Measurements from ENCODE around the gene SCUBE1.

The SCUBE1 gene

GRCh38 chr22:43267332-43267980, 75.7 kb downstream of the SCUBE1 start:
- DNase-seq (ENCODE audit: insufficient read length, low spot score) = no peak
- FAIRE-seq = no peak

GRCh38 chr22:43266076-43266475, 77.1 kb downstream of the SCUBE1 start:
- FAIRE-seq (no peak), DNase-seq (ENCODE audit: insufficient read length, low spot score) (no peak)

GRCh38 chr22:43263645-43264514, 79.3 kb downstream of the SCUBE1 start:
- FAIRE-seq (peak; percentile 96), DNase-seq (ENCODE audit: insufficient read length, low spot score) (peak; percentile 77)

- peak; percentile 59 for DNase-seq (ENCODE audit: insufficient read length, low spot score)
- FAIRE-seq = peak; percentile 8
Measured at GRCh38 chr22:43262990-43263644, 80.1 kb downstream of the SCUBE1 start.

- DNase-seq (ENCODE audit: insufficient read length, low spot score) (no peak), FAIRE-seq (no peak)
Measured at GRCh38 chr22:43260331-43261231, 82.6 kb downstream of the SCUBE1 start.

GRCh38 chr22:43257961-43258360, 85.2 kb downstream of the SCUBE1 start:
- no peak for FAIRE-seq
- no peak for DNase-seq (ENCODE audit: insufficient read length, low spot score)

- no peak for DNase-seq (ENCODE audit: insufficient read length, low spot score)
- FAIRE-seq = no peak
Measured at GRCh38 chr22:43257549-43257948, 85.6 kb downstream of the SCUBE1 start.

GRCh38 chr22:43256976-43257545, 86.1 kb downstream of the SCUBE1 start:
- FAIRE-seq = no peak
- DNase-seq (ENCODE audit: insufficient read length, low spot score) = no peak

GRCh38 chr22:43256569-43256968, 86.6 kb downstream of the SCUBE1 start:
- FAIRE-seq = no peak
- no peak for DNase-seq (ENCODE audit: insufficient read length, low spot score)

- no peak for DNase-seq (ENCODE audit: insufficient read length, low spot score)
- no peak for FAIRE-seq
Measured at GRCh38 chr22:43255299-43255698, 87.9 kb downstream of the SCUBE1 start.

- no peak for DNase-seq (ENCODE audit: insufficient read length, low spot score)
- no peak for FAIRE-seq
Measured at GRCh38 chr22:43253839-43254238, 89.3 kb downstream of the SCUBE1 start.

- DNase-seq (ENCODE audit: insufficient read length, low spot score) (no peak), FAIRE-seq (no peak)
Measured at GRCh38 chr22:43252319-43252718, 90.9 kb downstream of the SCUBE1 start.

GRCh38 chr22:43249789-43250471, 93.2 kb downstream of the SCUBE1 start:
- DNase-seq (ENCODE audit: insufficient read length, low spot score) (no peak), FAIRE-seq (no peak)

GRCh38 chr22:43247546-43248260, 95.5 kb downstream of the SCUBE1 start:
- DNase-seq (ENCODE audit: insufficient read length, low spot score) (no peak), FAIRE-seq (no peak)

- no peak for FAIRE-seq
- no peak for DNase-seq (ENCODE audit: insufficient read length, low spot score)
Measured at GRCh38 chr22:43246188-43246587, 97.0 kb downstream of the SCUBE1 start.

- no peak for FAIRE-seq
- no peak for DNase-seq (ENCODE audit: insufficient read length, low spot score)
Measured at GRCh38 chr22:43245717-43246116, 97.5 kb downstream of the SCUBE1 start.

GRCh38 chr22:43244803-43245527, 98.2 kb downstream of the SCUBE1 start:
- DNase-seq (ENCODE audit: insufficient read length, low spot score) (no peak), FAIRE-seq (no peak)

GRCh38 chr22:43244402-43244801, 98.8 kb downstream of the SCUBE1 start:
- FAIRE-seq (no peak), DNase-seq (ENCODE audit: insufficient read length, low spot score) (no peak)

Measured in GM19239 (cell line).